SH-SY5Y (cell line): ENCODE measurements around the gene WDR48.

Experiments used
- GATA2 ChIP-seq: IDR thresholded peaks from 2 replicates; pipeline ENCODE4 v1.6.1; 2011; ENCODE audit warnings: mild to moderate bottlenecking, low read depth, low read length
- GATA3 ChIP-seq: IDR thresholded peaks from 2 replicates; pipeline ENCODE4 v1.6.1; 2011; ENCODE audit warnings: low read depth, mild to moderate bottlenecking, low read length, moderate library complexity

Gene WDR48

DNA sequence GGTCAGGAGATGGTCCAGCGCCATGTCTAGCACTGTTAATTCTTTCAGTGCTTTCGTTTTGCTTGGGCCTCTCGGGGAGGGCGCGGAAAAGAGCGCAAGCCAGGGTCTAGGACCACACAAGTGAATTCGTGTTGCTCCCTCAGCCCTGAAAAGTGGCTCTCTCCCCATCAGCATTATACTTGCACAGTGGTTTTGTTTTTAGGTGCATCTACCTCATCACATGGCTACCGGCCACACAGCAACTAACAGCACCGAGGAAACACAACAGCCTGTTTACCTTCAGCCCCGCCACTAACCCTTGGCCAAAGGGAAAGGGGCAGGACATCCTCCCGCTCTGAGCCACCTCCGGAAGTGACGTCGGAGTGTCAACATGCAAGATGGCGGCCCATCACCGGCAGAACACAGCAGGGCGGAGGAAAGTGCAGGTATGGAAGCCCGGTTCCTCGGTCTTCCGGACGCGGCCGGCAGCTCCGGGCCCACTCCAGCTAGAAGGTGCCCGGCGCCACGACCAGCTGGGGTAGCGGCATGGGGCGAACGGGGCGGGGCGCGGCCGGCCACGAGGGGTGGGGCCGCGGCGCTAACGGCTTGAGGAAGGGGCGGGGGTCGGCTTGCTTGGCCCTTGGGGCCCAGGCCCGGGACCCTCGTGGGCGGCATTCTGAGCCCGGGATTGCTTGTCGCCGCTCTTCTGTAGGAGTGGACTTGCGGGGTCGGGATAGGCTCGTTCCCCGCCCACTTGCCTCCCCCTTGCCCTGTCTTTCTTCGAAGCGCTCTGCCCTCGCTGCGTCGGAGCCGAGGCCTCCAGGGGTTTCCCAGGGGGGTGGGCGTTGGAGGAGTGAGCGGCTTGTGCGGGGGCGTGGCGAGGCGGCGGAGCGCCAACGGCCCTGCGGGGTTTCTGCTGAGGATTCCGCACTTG, at the start of gene WDR48, which contains the start of gene SCN11A:
WDR48 (plus strand) TSS at position 368 of the 913 bp plus-strand sequence; CDS start at position 378, 10 bp downstream.
SCN11A (minus strand) TSS at position 296 of the 913 bp plus-strand sequence. CDS start 101,582 bp downstream, outside the sequence.
- no peak for TF ChIP-seq GATA2
- no peak for TF ChIP-seq GATA3

DNA sequence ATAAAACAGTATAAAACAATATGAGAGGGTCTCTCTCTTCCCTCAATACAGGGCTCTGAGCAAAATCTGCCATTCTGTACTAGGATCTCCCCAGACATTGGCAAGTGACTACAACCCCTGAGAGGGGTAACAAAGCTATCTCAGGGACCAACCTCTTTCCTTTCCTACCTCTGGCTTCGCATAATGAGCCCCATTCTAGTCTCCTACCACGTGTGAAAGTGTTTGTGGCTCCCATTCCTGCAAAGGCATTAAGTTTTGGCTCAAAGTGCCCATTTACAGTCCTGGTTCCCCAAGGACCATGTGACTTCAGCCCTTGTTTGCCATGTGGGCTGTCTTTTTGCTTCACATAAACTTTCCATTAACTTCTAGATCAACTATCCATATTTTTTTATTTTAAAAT, 46.5 kb upstream of the WDR48 start:
- no peak for TF ChIP-seq GATA2
- no peak for TF ChIP-seq GATA3

DNA sequence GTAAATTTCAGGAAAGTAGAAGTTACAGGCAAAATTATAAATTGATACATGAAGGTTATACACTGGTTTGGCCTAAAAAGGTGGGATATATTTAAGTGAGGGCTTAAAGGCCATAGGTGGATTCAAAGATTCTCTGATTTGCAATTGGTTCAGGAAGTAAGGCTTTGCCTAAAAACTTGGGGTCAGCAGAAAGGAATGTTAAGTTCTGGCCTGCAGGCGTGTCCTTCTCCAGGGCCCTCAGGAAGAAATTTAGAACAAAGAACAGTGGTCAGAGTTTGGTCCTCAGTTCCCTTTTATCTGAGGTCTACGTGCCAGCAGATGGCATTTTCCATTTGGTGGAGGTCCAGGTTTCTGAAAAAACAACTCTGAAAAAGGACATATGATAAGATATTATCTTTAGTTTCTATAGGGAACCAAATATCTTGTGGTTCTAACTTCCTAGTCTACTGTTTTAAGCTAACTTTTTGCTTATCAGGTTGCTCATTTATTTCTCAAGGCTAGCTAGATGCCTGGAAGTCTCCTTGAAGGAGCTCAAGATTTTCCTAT, 40.6 kb upstream of the WDR48 start:
- TF ChIP-seq GATA3 (no peak), GATA2 (no peak)

DNA sequence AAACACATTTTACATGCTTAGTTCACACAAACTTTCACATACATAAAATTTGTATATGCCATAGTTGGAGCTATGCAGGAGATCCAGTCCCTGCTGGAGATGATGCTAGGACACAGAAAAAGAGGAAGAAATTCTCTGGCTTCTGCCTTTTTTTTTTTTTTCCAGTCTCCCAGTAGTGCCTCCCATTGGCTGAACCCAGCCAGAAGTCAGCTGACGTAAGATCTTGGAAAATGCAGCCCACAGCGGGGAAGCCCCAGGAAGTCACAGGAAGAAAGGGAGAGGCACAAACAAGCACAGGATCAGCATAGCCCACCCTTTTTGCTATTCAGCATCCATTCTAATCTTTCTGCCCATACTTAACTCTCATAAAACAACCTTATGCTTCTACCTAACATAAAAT, 38.5 kb upstream of the WDR48 start:
- TF ChIP-seq GATA3 = no peak
- no peak for TF ChIP-seq GATA2

DNA sequence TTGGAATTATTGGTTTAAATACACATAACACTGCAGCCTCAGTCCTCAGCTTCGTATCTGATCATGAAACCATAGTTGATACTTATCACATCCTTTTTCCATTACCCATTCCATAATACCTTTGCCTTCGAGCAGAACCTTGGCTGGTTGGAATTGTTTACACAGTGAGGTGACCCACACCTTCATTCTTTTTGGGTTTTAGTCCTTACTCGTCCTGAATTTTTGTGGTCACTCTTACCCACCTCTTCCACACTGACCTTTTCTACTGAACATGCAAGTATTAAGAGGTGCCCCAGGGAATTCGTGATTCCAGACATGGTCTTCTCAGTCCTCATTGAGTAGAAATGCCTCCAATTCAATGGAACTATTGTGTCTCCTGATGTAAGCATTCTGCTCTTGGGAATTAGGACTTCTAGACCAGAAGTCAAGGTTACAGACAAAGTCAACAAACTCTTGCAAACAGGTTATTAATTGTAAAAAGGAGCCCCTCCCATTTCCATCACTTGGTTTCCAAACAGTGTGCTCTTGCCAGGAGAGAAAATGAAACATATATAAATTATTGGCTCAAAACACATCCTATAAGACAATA, 37.8 kb upstream of the WDR48 start:
- TF ChIP-seq GATA3 = no peak

DNA sequence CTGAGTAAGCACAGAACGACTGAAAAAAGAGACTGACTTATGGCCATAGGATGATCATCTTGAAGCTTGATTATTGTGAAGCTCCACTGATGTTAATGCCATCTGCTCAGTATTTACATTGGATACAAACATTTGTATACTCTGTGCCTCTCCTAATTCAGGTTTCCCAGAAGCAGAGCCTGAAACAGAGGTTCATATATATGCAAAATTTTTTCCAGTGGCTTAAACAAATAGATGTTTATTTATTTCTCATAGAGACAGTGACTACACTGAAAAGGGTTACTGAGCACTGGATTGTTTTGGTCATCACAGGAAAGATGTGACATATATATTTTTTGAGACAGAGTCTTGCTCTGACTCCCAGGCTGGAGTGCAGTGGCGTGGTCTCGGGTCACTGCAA, 36.4 kb upstream of the WDR48 start:
- TF ChIP-seq GATA2 = no peak

DNA sequence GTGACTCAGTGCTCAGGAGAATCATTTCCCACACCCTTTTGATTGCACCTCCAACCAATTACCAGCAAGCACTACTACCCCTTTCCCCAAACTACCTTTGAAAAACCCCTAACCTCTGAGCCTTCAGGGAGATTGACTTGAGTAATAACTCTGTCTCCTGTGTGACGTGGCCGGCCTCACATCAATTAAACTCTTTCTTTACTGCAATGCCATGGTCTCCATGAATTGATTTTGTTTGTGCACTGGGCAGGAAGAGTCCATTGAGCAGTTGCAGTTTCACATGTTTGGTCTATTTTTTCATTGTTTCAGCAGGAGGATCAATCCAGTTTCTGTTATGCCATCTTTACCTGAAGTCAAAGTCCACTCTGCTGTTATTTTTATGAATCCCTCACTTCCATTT, 32.5 kb upstream of the WDR48 start:
- TF ChIP-seq GATA2 (no peak), GATA3 (no peak)

DNA sequence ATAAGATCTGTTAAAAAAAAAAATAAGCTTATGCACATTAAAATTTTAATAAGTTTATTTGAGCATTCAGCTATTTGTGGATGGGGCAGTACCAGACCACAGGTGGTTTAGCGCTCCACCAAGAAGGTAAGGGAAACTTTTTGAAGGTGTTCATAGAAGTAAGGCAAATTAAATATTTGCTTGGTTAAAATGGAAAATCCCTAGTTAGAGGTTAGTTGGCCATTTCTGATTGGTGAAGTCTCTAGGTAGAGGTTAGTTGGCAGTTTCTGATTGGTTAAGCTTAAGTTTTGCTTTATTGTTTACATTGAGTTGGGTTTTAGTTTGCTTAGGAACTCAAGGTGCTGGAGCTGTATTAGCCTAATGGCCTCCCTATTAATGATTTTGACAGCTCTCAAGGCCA, 30.8 kb upstream of the WDR48 start:
- TF ChIP-seq GATA3 (no peak), GATA2 (no peak)

DNA sequence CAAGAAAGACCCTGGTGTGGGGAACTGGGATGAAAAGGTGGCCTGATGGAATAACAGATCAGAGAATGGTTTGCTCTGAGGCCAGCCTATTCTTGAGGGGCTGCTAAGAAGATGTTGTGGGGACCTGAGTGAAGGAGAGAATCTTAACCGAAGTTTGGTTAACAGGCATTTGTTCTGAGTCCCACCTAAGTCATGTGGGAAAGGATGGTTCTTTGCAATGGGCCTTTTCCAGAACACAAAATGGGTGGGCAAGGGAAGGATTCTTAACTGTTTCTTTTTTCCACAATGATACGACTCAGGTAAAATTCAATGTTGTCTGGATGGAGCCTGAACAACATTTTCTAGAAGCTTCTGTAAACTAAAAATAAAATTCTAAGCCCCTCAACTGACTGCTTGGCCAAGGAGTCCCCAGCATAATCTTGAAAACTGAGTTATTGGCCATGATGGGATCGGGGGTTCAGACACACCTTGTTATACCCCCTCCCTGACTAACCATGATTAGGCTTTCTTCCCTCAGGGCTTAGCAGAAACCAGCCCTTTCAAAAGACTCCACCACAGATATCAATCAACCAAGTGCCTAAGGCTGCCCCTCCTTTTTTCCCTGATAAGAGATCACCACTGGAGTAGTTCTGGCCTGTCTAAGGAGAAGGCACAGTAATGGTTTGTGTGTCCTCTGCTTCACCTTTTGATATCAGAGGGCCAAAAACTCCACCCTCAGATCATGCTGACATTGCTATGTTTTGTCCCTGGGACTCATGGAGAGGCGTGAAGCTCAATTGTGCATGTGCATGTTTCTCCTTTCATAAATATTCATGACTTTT, 30.1 kb upstream of the WDR48 start:
- TF ChIP-seq GATA3 (no peak), GATA2 (no peak)

DNA sequence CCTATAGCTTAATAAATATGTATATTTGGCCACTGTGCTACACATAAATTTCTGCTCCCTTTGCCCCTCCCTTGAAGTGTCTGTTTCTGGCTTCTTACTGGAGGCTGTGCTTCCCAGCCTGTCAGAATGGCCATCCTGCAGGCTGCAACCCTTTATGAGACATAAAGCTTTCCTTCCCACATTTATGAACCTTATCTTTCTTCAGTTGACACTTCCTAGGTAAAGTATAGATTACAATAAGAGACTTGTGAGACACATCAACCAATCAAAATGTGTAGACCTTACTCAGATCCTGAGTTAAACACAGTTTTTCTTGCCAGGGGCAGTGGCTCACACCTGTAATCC, 29.6 kb upstream of the WDR48 start:
- TF ChIP-seq GATA3 (no peak), GATA2 (no peak)

DNA sequence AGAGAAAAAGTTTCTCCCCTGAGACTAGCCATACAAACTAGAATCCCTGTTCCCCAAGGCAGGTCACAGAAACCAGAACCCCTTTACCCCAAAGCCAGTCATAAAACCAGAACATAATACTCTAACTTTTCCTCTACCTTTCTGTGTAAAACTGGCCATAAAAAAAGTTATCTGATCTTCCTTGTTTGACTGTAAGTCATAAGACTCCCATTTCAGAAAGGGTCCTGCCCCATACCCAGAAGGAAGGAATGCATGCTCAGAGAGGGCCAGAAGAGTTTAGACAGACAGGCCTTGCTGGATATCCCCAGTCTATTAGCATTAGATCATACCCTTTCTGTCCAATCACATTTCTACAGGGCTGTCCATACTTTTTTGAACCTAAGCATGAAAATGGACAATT, 27.3 kb upstream of the WDR48 start:
- no peak for TF ChIP-seq GATA3
- TF ChIP-seq GATA2 = no peak

DNA sequence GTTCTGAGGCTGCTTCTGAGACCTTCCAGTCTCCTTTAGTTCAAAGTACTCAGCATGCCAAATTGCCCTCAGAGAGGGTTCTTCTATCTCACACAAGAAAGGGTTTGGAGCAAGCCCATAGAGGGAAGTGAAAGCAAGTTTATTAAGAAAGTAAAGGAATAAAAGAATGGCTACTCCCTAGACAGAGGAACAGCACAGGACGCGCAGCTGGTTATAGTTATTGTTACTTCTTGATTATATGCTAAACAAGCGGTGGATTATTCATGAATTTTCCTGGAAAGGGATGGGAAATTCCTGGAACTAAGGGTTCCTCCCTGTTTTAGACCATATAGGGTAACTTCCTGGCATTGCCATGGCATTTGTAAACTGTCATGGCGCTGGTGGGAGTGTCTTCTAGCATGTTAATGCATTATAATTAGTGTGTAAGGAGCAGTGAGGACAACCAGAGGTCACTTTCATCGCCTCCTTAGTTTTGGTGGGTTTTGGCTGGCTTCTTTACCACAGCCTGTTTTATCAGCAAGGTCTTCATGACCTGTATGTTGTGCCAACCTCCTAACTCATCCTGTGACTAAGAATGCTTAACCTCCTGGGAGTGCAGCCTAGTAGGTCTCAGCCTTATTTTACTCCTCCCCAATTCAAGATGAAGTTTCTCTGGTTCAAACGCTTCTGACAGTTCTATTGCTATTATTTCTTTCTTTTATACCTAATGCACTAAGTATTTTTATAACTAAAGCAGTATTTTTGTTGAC, 26.4 kb upstream of the WDR48 start:
- no peak for TF ChIP-seq GATA2
- no peak for TF ChIP-seq GATA3

DNA sequence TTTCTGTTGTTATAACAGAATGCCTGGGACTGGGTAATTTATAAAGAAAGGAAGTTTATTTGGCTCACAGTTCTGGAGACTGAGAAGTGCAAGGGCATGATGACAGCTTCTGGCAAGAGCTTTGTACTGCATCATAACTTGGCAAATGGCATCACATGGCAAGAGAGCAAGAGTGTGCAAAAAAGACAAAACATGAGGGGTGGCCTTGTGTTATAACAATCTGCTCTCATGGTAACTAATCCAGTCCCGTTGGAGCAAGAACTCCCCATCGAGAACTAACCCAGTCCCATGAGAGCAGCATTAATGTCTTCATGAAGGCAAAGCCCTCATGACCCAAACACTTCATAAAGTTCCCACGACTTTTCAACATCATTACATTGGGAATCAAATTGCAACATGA, 23.3 kb upstream of the WDR48 start:
- TF ChIP-seq GATA3 = no peak
- no peak for TF ChIP-seq GATA2
